GM18909 (cell line): Measurements from ENCODE around the gene PRKCSH.

Source experiments
- ATAC-seq: cut with Tn5 transposase; IDR thresholded peaks from one replicate; pipeline ENCODE4 v1.9.1; 2021; ENCODE audit warnings: mild to moderate bottlenecking; ENCODE audit not compliant: unreplicated experiment, poor library complexity

PRKCSH gene

GRCh38 chr19:11489378-11489777 lies 53.9 kb downstream of the PRKCSH start:
- ATAC-seq: no peak

- no peak for ATAC-seq
Measured at GRCh38 chr19:11494634-11495285, 59.3 kb downstream of the PRKCSH start.

- no peak for ATAC-seq
Measured at GRCh38 chr19:11495481-11495880, 60.0 kb downstream of the PRKCSH start.

DNA sequence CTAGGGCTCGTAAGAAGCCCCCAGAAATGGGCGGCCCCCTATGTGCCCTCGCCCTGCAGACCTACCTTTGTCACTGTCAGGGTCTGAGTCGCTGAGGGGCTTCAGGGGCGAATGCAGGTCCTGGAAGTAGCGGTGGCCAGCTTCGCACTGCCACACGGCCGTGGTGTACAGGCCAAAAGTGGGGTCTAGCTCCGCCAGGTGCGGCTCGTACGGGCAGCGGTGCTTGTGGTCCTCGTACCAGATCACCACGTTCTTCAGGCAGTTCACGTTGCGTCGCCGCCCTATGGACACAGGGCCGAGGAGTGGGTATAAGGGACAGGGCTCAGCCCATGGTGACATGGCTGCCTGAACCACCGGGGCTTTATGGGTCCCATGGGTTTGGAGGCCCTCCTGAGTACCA lies 60.5 kb downstream of the PRKCSH start:
- no peak for ATAC-seq

GRCh38 chr19:11496391-11497163 lies 61.1 kb downstream of the PRKCSH start:
- no peak for ATAC-seq

- no peak for ATAC-seq
Measured at GRCh38 chr19:11499220-11499726, 63.8 kb downstream of the PRKCSH start.

- ATAC-seq: no peak
Measured at GRCh38 chr19:11499890-11500420, 64.5 kb downstream of the PRKCSH start.
